Smooth muscle cell of the pulmonary artery (primary cell): ENCODE results near the gene SULT1E1. TPM values are rescaled to one million over a fixed set of nuclear protein-coding genes. Genes with fewer than 3 reads are reported as not detected.

Experiments
- total RNA-seq: library from RNA; depleted of rRNA; stranded (reverse); fragments of >200 nt; gene quantifications from 2 replicates; pipeline ENCODE4 v1.2.3, GENCODE V29; 2014

The SULT1E1 gene, protein sequence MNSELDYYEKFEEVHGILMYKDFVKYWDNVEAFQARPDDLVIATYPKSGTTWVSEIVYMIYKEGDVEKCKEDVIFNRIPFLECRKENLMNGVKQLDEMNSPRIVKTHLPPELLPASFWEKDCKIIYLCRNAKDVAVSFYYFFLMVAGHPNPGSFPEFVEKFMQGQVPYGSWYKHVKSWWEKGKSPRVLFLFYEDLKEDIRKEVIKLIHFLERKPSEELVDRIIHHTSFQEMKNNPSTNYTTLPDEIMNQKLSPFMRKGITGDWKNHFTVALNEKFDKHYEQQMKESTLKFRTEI
- total RNA-seq, result 10.7 and 17.8 TPM in 2 replicates

DNA sequence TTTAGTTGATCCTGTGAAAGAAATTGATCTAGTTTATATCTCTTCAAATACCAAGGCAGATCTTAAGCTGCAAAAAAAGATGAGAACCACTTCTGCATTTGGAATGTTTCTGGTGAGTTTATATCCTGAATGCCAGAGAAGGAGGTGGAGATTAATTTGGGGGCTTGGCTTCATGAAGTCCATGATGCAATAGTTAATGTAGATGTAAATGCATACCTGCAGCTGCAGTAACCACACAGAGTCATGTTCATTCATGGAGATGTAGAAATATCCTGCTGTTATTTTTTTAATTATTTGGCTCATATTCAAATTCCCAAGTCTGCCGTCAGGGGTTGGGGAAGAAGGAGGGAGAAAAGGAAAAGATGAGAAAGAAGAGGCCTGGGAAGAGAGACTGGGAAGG is at the start of gene SULT1E1:
SULT1E1 (minus strand) TSS at position 94 of the 400 bp plus-strand sequence. CDS start 2,501 bp downstream, outside the sequence.

Other genes with a start within 250 kb of the SULT1E1 start
- not detected in 2 replicates for gene UGT2A2, start 220.5 kb downstream of the SULT1E1 start, total RNA-seq
- gene UGT2A1, start 206.9 kb downstream of the SULT1E1 start, total RNA-seq, result not detected in 2 replicates
- 1.5 and 3.2 TPM in 2 replicates for gene SULT1B1, start 99.5 kb downstream of the SULT1E1 start, total RNA-seq
- gene CSN1S1, start 70.9 kb upstream of the SULT1E1 start, total RNA-seq, result not detected in 2 replicates
- gene CSN2, start 105.6 kb upstream of the SULT1E1 start, total RNA-seq, result not detected in 2 replicates
- not detected in 2 replicates for gene STATH, start 135.8 kb upstream of the SULT1E1 start, total RNA-seq
- not detected in 2 replicates for gene HTN3, start 168.3 kb upstream of the SULT1E1 start, total RNA-seq
- gene HTN1, start 190.3 kb upstream of the SULT1E1 start, total RNA-seq, result not detected in 2 replicates